ENCODE data around the gene KCNQ1.

The KCNQ1 gene

GRCh38 chr11:2519517-2519861 lies 74.7 kb downstream of the KCNQ1 start:
- no peak overlapping the region for H3K27ac ChIP-seq
- no peak for TF ChIP-seq CTCF (conservative IDR thresholded peaks at IDR 0.05)

GRCh38 chr11:2519862-2520735 lies 75.3 kb downstream of the KCNQ1 start:
- TF ChIP-seq CTCF (conservative IDR thresholded peaks at IDR 0.05): no peak
- H3K27ac ChIP-seq: no peak overlapping the region

DNA sequence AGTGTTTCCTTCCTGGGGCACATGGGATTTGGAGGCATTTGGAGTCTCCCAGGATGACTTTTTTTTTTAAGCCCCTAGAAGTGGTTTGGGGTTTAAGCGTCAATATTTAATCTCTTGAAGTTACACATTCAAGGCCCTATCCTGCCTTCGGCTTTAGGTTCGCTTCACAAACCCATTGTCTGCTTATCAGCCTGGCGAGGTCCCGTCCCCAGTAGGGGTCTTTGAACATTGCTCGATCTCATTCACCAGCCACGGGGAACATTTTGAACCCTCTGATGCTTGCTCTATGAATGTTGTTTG lies 75.9 kb downstream of the KCNQ1 start:
- H3K27ac ChIP-seq: no peak overlapping the region
- no peak for TF ChIP-seq CTCF (conservative IDR thresholded peaks at IDR 0.05)

DNA sequence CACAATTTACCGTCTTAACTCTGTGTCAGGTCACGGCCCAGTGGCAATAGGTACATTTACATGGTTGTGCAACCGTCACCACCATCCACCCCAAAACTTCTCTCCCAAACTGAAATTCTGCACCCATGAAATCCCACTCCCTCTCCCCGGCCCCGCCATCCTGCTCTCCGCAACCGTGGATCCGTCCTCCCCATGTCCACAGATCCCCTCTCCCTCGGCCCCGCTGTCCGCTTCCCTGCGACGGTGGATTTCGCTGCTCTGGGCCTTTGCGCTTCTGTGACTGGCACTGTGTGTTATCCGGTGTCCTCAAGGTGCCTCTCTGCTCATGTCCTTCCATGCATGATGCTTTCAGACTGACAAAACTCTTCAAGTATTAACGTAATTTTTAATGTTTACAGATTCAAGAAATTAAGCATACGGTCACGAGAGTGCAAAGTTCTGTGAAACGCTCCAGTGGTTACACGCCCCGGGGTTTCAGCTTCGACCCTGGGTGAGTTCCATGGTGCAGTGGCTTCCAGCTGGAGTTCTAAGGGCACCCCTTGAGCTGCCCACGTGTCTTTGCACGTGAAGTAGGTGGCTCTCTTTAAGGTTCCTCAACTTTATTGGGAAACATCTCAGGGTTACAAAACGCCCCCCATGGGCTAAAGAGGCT lies 76.4 kb downstream of the KCNQ1 start:
- H3K27ac ChIP-seq: no peak overlapping the region
- TF ChIP-seq CTCF (conservative IDR thresholded peaks at IDR 0.05): no peak

GRCh38 chr11:2521733-2522630 lies 77.2 kb downstream of the KCNQ1 start:
- H3K27ac ChIP-seq: no peak overlapping the region
- TF ChIP-seq CTCF (conservative IDR thresholded peaks at IDR 0.05): no peak

DNA sequence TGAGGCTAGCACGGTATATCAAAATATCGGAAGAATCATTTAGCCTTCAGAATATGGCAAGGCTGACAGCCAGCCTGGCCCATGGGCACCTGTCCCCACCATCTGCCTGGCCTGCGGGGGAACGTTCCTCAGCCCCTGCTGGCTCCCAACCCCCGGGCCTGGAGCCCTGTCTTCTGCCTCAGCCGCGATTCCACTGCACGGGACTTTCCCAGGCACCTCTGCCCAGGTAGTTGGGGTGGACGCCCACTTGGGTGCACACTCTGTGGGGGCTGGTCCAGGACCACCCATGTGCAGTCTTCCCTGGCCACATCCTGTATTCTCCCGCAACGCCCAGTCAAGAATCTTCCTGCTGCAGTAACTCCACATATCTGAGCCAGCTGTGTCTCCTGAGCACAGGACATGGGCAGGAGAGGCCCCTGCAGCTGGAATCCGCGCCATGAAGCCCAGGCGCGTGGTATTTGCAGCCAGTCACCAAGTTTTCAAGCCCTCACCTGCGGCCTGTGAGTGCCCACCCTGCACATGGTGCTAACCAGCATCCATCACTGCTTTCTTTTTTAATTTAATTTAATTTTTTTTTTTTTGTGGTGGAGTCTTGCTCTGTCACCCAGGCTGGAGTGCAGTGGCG lies 77.9 kb downstream of the KCNQ1 start:
- no peak overlapping the region for H3K27ac ChIP-seq
- no peak for TF ChIP-seq CTCF (conservative IDR thresholded peaks at IDR 0.05)

Measured in VCaP (cell line).